Measurements from ENCODE around the gene SHISA6.

SHISA6 gene

GRCh38 chr17:11467639-11468038 is 226.6 kb downstream of the SHISA6 start:
- DNase-seq: no peak

GRCh38 chr17:11485336-11486100 is 244.5 kb downstream of the SHISA6 start:
- DNase-seq: peak; percentile 96

GRCh38 chr17:11486101-11486867 is 245.3 kb downstream of the SHISA6 start:
- peak; percentile 92 for DNase-seq

DNA sequence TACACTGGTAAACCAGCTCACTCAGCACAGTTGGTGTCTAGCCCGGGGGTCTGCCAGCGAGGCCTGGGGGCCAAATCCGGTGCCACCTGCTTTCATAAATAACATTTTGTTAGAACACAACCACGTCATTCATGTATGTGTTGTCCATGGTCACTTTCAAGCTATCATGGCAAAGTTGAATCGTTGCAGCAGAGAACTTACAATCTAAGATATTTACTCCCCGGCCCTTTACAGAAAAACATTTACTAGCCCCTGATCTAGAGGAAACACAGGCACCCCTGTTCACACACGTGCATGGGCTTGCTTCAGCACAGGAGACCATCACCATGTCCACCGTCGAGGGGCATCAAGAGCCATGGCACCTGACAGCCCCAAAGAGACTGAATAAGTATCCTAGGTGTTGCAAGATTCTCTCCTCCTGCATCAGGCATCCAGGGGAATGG is 245.9 kb downstream of the SHISA6 start:
- DNase-seq: peak; percentile 82

DNA sequence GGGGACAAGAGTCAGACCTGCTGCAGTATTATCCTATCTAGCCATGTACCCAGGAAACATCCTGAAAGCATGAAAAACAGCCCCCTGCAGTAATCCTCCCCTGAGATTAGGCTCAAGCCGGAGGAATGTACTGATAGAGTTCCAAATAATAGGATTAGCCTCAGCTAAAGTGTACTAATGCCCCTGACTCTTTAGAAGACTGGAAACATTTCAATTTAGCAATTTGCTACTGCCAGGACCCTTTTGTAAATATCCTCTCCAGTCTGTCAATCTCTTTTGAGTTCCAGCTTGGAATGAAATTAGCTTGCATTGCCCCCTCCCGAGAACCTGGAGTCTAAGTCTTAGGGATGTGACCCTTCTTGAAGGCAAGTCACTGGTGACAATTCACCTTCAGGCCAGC is 246.5 kb downstream of the SHISA6 start:
- peak; percentile 99 for DNase-seq

DNA sequence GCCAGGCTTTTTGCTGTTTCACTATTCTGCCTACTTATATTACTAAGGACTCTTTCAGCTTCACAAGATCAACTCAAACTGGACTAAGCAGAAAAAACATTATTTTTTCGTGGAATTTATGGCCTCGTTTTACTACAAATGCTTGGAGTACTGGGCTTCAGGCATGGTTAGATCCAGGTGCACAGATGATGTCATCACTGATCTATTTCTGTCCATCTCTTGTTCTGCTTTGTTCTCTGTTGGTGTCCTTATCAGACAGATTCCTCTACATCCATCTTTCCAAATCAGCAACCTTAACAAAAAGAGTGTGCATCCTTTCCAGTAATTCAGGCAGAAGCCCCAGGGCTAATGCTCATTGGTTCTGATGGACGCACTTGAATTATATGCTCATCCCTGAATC is 247.4 kb downstream of the SHISA6 start:
- DNase-seq: no peak

DNA sequence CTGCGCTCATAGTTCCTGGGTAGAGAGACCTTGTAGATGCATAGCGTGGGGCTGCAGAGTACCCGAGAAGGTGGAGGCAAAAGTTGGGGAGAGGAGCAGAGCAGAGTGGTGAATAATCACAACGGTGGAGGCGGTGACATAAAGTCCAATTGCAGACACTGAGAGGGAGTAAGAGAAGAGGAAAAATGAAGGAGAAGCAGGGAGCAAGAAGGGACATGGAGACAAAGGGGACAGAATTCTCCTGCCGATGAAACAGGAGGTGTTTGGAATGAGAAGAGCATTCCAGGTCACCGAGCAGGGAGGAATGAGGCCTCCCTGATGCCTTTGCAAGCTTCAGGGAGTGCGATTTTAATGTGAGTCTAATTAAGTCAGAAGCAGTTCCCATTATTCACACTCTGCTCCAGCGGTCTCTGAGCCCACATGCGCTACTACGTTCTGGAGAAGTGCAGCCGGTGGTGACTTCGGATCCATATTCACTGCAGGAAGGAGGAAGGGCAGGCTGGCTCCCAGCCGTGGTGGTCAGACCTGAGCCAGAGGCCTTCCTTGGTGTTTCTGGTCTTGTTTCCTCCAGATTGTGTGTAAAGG is 249.2 kb downstream of the SHISA6 start:
- no peak for DNase-seq

GRCh38 chr17:11492511-11492910 is 251.5 kb downstream of the SHISA6 start:
- DNase-seq: no peak

DNA sequence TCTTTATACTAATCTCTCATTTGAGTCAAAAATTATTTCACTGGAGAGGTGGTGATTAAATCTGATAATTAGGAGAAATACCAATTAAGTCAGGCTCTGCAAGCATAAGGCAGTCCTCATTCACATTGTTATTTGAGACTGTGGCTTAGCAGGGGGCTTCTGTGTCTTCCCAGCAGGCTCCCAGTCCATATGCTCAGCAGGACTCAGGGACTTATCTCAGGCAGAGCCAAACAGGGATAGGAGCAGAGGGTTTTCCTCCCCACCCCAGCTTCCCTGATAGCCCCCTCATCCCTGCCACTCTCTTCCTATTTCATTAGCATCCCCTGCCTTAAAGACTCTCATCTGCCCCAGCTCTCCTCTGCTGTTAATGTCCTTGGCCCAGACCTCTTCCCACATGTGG is 252.9 kb downstream of the SHISA6 start:
- peak; percentile 99 for DNase-seq

- peak; percentile 90 for DNase-seq
These were observed 254.6 kb downstream of the SHISA6 start for GRCh38 chr17:11495613-11496012.

GRCh38 chr17:11499881-11500280 is 258.9 kb downstream of the SHISA6 start:
- DNase-seq: no peak

- DNase-seq: peak; percentile 38
These were observed 262.5 kb downstream of the SHISA6 start for GRCh38 chr17:11503308-11504035.

DNA sequence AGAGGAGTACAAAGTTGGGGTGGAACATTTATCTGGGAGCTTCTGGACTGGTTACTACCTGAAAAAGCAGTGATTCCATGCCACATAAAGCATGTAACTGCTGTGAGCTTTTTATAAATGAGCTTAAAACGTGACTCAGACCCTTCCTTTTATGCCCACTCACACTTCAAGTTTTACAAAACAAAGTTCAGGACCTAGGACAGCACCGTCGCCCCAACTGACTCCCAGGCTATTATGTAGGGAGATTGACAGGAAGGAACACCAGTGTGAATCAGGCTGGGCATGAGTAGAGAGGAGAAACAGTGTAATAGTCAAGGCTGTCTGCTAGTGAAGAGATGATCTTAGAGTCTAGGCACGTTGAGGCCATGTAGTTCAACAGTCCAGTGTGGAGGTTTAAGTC is 265.6 kb downstream of the SHISA6 start:
- peak; percentile 29 for DNase-seq

- peak; percentile 88 for DNase-seq
These were observed 270.7 kb downstream of the SHISA6 start for GRCh38 chr17:11511696-11512095.

DNA sequence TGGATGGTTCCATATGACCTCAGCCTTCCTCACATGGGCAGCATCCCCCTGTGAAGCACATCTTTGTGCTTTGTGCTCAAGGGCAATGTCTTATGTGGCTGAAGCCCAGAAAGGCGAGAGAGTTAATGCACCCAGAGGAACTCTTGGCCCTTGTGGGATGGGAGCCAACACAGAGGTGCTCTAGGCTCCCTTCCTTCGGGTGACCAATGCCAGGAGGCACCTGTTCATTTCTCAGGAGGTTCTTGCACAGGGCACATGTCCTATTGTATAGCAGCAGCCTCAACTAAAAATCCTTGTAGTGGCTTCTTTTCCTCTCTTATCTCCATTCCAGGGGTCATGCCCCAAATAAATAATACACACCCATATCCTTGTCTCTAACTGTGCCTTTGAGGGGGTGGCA is 273.6 kb downstream of the SHISA6 start:
- no peak for DNase-seq

GRCh38 chr17:11514981-11515680 is 274.1 kb downstream of the SHISA6 start:
- no peak for DNase-seq

DNA sequence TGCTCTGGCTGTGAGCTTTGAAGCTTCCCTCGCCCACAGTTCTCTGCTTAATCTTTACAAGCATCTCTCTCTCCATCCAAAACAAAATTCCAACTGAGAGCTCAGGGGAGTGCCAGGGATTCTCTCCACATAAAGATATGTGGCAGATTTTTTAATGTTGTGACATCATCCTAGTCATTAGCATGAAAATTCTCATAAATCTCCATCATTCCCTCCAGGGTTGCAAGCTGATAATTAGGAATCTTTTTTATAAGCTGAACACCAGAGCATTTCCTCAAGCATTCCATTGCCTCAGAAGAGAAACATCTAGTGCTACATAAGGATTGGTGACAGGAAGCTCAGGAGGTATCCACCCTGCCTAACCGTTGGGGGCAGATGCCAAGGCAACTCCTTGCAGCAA is 274.9 kb downstream of the SHISA6 start:
- no peak for DNase-seq

DNA sequence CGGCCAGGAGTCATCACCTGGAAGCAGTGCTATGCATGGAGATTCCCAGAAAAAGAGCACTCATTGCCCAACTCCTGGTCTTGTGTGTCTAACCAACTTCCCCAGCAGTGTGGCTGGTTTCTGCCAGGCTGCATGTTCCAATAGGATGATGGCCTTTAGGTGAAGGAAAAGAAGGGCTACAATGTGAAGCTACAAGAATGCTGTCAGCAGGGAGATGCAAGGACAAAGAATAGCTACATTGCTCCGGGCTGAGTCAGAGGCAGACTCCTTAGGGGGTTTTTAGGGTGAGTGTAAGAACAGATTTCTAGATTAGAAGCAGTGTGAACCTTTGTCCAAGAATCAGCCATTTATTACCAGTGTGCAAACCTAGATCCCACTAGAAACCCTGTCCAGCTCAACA is 294.2 kb downstream of the SHISA6 start:
- DNase-seq: no peak

DNA sequence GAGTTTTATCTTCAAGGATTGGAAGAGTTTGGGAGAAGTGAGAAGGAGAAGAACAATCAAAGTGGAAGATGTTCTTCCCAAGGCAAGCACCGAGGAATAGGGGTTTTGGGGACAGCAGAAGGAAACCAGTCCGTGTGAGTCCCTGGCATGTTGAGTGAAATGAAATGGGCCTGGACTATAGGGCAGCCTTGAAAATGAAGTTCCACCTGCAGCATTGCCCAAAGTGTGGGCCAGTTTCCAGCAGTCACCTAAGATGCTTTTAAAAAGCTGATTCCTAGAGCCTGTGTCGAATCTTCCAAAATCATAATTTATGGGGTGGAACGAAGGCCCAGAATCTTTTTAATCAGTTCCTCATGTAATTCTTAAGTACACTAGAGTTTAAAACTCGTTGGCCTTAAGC is 297.4 kb downstream of the SHISA6 start:
- no peak for DNase-seq

DNA sequence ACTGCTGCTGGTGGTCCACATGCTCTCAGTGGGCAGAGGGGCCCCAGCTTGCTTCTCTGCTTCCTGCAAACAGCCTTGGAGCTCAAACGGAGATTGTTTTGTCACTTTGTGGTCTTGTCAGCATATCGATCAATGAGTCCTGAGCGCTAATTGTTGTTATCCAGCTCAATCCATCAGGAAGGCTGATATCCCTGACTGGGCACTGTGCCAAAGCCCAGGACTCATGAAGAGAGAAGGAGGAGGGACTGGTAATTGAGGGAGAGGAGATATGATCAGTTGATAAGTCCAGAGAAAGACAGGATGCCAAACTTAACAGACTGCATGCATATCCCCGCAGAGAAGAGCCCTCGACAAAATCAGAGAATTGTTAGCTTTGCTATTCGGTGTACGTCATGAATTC is 298.6 kb downstream of the SHISA6 start:
- peak; percentile 88 for DNase-seq

DNA sequence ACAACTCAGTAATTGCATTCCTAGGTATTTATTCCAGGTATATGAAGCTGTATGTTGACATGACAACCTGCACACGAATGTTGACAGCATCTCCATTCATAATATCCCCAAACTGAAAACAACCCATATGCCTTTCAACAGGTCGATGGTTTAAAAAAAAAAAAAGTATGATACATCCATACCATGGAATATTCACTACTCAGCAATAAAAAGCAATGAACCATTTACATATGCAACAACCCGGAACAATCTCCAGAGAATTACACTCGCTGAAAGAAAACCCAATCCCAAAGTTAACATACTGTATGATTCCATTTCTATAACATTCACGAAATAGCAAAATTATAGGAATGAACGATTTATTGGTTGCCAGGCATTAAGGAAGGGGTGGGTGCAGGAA is 304.0 kb downstream of the SHISA6 start:
- no peak for DNase-seq

DNA sequence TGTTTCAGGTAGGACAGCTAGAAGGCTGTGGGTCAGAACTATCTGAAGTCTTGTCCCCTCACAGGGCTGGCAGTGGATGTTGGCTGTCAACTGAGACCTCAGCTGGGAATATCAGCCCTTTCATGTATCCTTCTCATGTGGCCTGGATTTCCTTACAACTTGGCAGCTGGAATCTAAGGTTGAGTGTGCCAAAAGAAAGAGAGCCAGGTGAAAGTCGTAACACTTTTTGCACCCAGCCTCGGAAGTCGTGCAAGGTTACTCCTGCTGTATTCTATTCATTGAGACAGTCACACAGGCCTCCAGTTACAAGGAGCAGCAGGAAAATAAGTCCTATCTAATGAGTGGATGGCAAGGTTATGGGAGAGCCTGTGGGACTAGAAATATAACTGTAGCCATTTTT is 304.7 kb downstream of the SHISA6 start:
- no peak for DNase-seq

GRCh38 chr17:11547853-11548252 is 306.8 kb downstream of the SHISA6 start:
- DNase-seq: no peak
